Measurements from ENCODE around the gene CTDP1. TPM values are rescaled to one million over a fixed set of nuclear protein-coding genes. Genes with fewer than 3 reads are reported as not detected.

Gene CTDP1
- total RNA-seq, 1 experiment from 2014 or later = 22.5 TPM

GRCh38 chr18:79684787-79685186 lies 5.2 kb downstream of the CTDP1 start:
- H3K27me3 ChIP-seq (replicated peaks; ENCODE audit: insufficient read depth, low read depth, low read length, poor library complexity) = no peaks in the 10 kb centered on the region
- H3K4me1 ChIP-seq (ENCODE audit: insufficient read depth, low read length, poor library complexity, severe bottlenecking) = peaks cover 14% of the 10 kb centered on the region
- intact Hi-C loops (cut with micrococcal nuclease; ENCODE audit: unreplicated experiment) = no loop called here
- no TSS peak for BruUV-seq (replicated peaks)
- no peak for TF ChIP-seq EZH2 (IDR thresholded peaks at IDR 0.05; ENCODE audit: borderline replicate concordance, low read depth, low read length, poor library complexity, severe bottlenecking)
- TF ChIP-seq CTCF (conservative IDR thresholded peaks at IDR 0.05; ENCODE audit: low read depth, low read length) = no peak
- peak; percentile 11 for DNase-seq (ENCODE audit: low spot score)
- H3K27ac ChIP-seq (ENCODE audit: low read depth, low read length, poor library complexity, severe bottlenecking) = no peak overlapping the region
- H3K4me3 ChIP-seq (ENCODE audit: low read depth, low read length, poor library complexity, severe bottlenecking) = no peak overlapping the region
- ChIA-PET POLR2A (ENCODE audit: low non-redundant PET) (interaction anchor here (0.7 kb wide), 1 partner anchor 18 kb away, joined by 3 read pairs; no protein-coding TSS in a partner anchor), CTCF (no interaction called here)
- H3K9me3 ChIP-seq (ENCODE audit: low read depth, low read length, poor library complexity, severe bottlenecking) = no peaks in the 10 kb centered on the region
- H3K36me3 ChIP-seq (ENCODE audit: insufficient read depth, low read length, poor library complexity, severe bottlenecking) = no peaks in the 10 kb centered on the region

GRCh38 chr18:79685281-79685680 lies 5.7 kb downstream of the CTDP1 start:
- Histone ChIP-seq H3K9me3 (ENCODE audit: low read depth, low read length, poor library complexity, severe bottlenecking) (no peaks in the 10 kb centered on the region), H3K27ac (ENCODE audit: low read depth, low read length, poor library complexity, severe bottlenecking) (no peak overlapping the region), H3K36me3 (ENCODE audit: insufficient read depth, low read length, poor library complexity, severe bottlenecking) (no peaks in the 10 kb centered on the region), H3K27me3 (replicated peaks; ENCODE audit: insufficient read depth, low read depth, low read length, poor library complexity) (no peaks in the 10 kb centered on the region), H3K4me3 (ENCODE audit: low read depth, low read length, poor library complexity, severe bottlenecking) (no peak overlapping the region), H3K4me1 (ENCODE audit: insufficient read depth, low read length, poor library complexity, severe bottlenecking) (peaks cover 14% of the 10 kb centered on the region)
- CTCF ChIA-PET = no interaction called here
- TF ChIP-seq CTCF (conservative IDR thresholded peaks at IDR 0.05; ENCODE audit: low read depth, low read length) (no peak), EZH2 (IDR thresholded peaks at IDR 0.05; ENCODE audit: borderline replicate concordance, low read depth, low read length, poor library complexity, severe bottlenecking) (no peak)
- intact Hi-C loops (cut with micrococcal nuclease; ENCODE audit: unreplicated experiment) = no loop called here
- POLR2A ChIA-PET (ENCODE audit: low non-redundant PET) = interaction anchor here (0.7 kb wide), 1 partner anchor 18 kb away, joined by 3 read pairs; no protein-coding TSS in a partner anchor
- no TSS peak for BruUV-seq (replicated peaks)
- no peak for DNase-seq (ENCODE audit: low spot score)

GRCh38 chr18:79685971-79686370 lies 6.4 kb downstream of the CTDP1 start:
- Histone ChIP-seq H3K4me3 (ENCODE audit: low read depth, low read length, poor library complexity, severe bottlenecking) (no peak overlapping the region), H3K4me1 (ENCODE audit: insufficient read depth, low read length, poor library complexity, severe bottlenecking) (peaks cover 8% of the 10 kb centered on the region), H3K9me3 (ENCODE audit: low read depth, low read length, poor library complexity, severe bottlenecking) (no peaks in the 10 kb centered on the region), H3K27ac (ENCODE audit: low read depth, low read length, poor library complexity, severe bottlenecking) (no peak overlapping the region), H3K27me3 (replicated peaks; ENCODE audit: insufficient read depth, low read depth, low read length, poor library complexity) (no peaks in the 10 kb centered on the region), H3K36me3 (ENCODE audit: insufficient read depth, low read length, poor library complexity, severe bottlenecking) (no peaks in the 10 kb centered on the region)
- POLR2A ChIA-PET (ENCODE audit: low non-redundant PET) = no interaction called here
- TF ChIP-seq EZH2 (IDR thresholded peaks at IDR 0.05; ENCODE audit: borderline replicate concordance, low read depth, low read length, poor library complexity, severe bottlenecking) (no peak), CTCF (conservative IDR thresholded peaks at IDR 0.05; ENCODE audit: low read depth, low read length) (no peak)
- no TSS peak for BruUV-seq (replicated peaks)
- no peak for DNase-seq (ENCODE audit: low spot score)
- intact Hi-C loops (cut with micrococcal nuclease; ENCODE audit: unreplicated experiment) = no loop called here
- CTCF ChIA-PET = no interaction called here

Data from A673 (cell line).